Adrenal gland (tissue), 12 donors: ENCODE data around the gene FASN. TPM values are rescaled to one million over a fixed set of nuclear protein-coding genes. Genes with fewer than 3 reads are reported as not detected.
"Not testable (repeated sequence)": the region's sequence is repeated elsewhere in the genome, so short reads cannot be mapped to it uniquely, and the experiment has no call there.

Source experiments
- DNase-seq, 7 donors: peaks; one replicate each; pipeline ENCODE4 v3.0.0-alpha.2; 2019 to 2020
- H3K27ac ChIP-seq, 5 donors: fragments of 200-600 bp; sonication (generic) in 4 of 5; 1 replicate in 3 of 5; 2 replicates in 2 of 5; pipeline versions ENCODE4 v1.5.1 to v1.8.0; 2016 to 2020; ENCODE audit warnings: mild to moderate bottlenecking in 1 of 5
- H3K27me3 ChIP-seq: fragments of 200-600 bp; 2 replicates; pipeline ENCODE4 v1.8.0; 2021
- H3K36me3 ChIP-seq, 2 donors: fragments of 200-600 bp; replicated peaks in 1 of 2; 1 replicate in 1 of 2; 2 replicates in 1 of 2; pipeline versions ENCODE4 v1.5.1 to v1.8.0; 2018 to 2022
- H3K4me1 ChIP-seq, 2 donors: fragments of 200-600 bp; replicated peaks in 1 of 2; 1 replicate in 1 of 2; 2 replicates in 1 of 2; pipeline versions ENCODE4 v1.5.1 to v1.8.0; 2018 to 2021
- H3K4me3 ChIP-seq, 4 donors: fragments of 200-600 bp; sonication (generic) in 3 of 4; one replicate each; pipeline ENCODE4 v1.5.1; 2016 to 2018
- H3K9me3 ChIP-seq, 3 donors: fragments of 200-600 bp; sonication (generic) in 1 of 3; replicated peaks in 1 of 3; 1 replicate in 2 of 3; 2 replicates in 1 of 3; pipeline versions ENCODE4 v1.5.1 to v1.8.0; 2016 to 2021
- POLR2A ChIP-seq, 2 donors: fragments of 450-650 bp; IDR thresholded peaks; one replicate each; pipeline ENCODE4 v1.6.1; 2017; ENCODE audit warnings: antibody characterized with exemption in 2 of 2, mild to moderate bottlenecking in 2 of 2, moderate library complexity in 1 of 2
- WGBS, 4 donors: extraction: QIAGEN DNeasy Blood & Tissue Kit in 2 of 4; methylation state at CpG; one replicate each; pipeline versions ENCODE4 v1.1.5 to v1.1.7; 2013 to 2017; 5-methylcytosine and 5-hydroxymethylcytosine counted together
- intact Hi-C, 2 donors: fragments of 100-400 bp; cut with DNase I; formaldehyde crosslinking; loops; one replicate each; pipeline versions ENCODE4 v1.14.1 to v1.15.0; 2022 to 2023
- polyA plus RNA-seq, 3 donors: library from polyadenylated mRNA; stranded (reverse); fragments of 200-250 nt in 2 of 3; fragments of 350-450 nt in 1 of 3; fragmentation: Illumina TruSeq in 1 of 3; extraction: RNeasy Lipid Tissue Mini Kit (QIAGEN cat#74804) in 1 of 3; gene quantifications; one replicate each; pipeline ENCODE4 v1.2.3, GENCODE V29; 2013 to 2014
- total RNA-seq, 9 donors: library from RNA; depleted of rRNA in 4 of 9; stranded (reverse); fragments of >200 nt in 4 of 9; fragments of 120-200 nt in 1 of 9; fragmentation: NEBNext Ultra II Directional in 1 of 9; extraction: Animal tissue kit (Norgen Biotek cat#: 25700) in 1 of 9; gene quantifications; one replicate each; pipeline versions ENCODE4 v1.1.0 to v1.2.4, GENCODE V29; 2013 to 2023
- TF ChIP-seq, protein P1 (sequence below), 6 experiments: fragments of 450-650 bp in 4 of 6; fragments of 200-600 bp in 2 of 6; sonication (generic) in 1 of 6; IDR thresholded peaks; 1 replicate in 5 of 6; 2 replicates in 1 of 6; pipeline versions ENCODE4 v1.5.1 to v1.8.0; 2016 to 2021; ENCODE audit warnings: antibody characterized with exemption in 6 of 6, mild to moderate bottlenecking in 2 of 6, moderate library complexity in 1 of 6
- donor health status: healthy with polysubstance abuse.
- donor health status: Bipolar disorder and iron deficiency.
- donor health status: DM: yes; HTN: yes; CAD: no.
- donor health status: DM: no; HTN: no; CAD: no.
- donor health status: DM: no; HTN: no; CAD: no.
- donor health status: DM: yes; HTN: yes; CAD: no.

FASN gene
- total and polyA plus RNA-seq, 12 donors, result 18.9 to 276 (median 79.7) TPM

DNA sequence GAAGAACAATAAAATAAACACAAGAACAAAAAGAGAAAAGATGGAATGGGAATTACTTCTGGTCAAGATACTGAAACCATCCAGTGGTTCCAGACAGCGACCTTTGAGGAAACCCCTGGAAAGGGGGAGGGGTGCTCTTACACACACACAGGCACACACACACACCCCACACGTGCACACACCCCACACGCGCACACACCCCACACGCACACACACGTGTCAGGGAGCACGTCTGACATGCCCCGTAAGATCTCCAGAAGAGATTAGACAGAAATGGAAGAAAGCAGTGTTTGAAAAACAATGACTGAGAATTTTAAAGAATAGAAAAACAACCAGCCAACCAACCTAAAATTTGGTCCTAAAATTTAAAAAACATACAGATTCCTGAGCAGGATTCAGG, 45.3 kb upstream of the FASN start:
- Histone ChIP-seq H3K27ac (no peak overlapping the region), H3K4me1 (no peaks in the 10 kb centered on the region), H3K4me3 (no peak overlapping the region), H3K36me3 (no peaks in the 10 kb centered on the region), H3K27me3 (no peaks in the 10 kb centered on the region), H3K9me3 (no peaks in the 10 kb centered on the region)
- WGBS, 4 donors, result 84 to 94% (median 90%) methylated on average over 8 of the region's 8 CpGs
- TF ChIP-seq POLR2A (IDR thresholded peaks at IDR 0.05), result no peak
- TF ChIP-seq, protein P1, sequence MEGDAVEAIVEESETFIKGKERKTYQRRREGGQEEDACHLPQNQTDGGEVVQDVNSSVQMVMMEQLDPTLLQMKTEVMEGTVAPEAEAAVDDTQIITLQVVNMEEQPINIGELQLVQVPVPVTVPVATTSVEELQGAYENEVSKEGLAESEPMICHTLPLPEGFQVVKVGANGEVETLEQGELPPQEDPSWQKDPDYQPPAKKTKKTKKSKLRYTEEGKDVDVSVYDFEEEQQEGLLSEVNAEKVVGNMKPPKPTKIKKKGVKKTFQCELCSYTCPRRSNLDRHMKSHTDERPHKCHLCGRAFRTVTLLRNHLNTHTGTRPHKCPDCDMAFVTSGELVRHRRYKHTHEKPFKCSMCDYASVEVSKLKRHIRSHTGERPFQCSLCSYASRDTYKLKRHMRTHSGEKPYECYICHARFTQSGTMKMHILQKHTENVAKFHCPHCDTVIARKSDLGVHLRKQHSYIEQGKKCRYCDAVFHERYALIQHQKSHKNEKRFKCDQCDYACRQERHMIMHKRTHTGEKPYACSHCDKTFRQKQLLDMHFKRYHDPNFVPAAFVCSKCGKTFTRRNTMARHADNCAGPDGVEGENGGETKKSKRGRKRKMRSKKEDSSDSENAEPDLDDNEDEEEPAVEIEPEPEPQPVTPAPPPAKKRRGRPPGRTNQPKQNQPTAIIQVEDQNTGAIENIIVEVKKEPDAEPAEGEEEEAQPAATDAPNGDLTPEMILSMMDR (IDR thresholded peaks at IDR 0.05), result no peak
- DNase-seq, result no peak
- intact Hi-C loops, result no loop called here

DNA sequence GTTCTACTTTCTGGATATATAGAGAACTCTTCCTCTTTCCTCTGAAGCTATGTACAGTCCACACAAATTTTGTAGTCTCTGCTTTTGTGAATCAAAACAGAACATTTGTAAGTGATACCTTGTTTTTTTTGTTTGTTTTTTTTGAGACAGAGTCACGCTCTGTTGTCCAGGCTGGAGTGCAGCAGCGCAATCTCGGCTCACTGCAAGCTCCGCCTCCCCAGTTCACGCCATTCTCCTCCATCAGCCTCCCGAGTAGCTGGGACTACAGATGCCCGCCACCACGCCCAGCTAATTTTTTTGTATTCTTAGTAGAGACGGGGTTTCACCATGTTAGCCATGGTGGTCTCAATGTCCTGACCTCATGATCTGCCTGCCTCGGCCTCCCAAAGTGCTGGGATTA, 41.9 kb upstream of the FASN start:
- H3K4me1 ChIP-seq, H3K27me3 ChIP-seq, H3K9me3 ChIP-seq, H3K27ac ChIP-seq, H3K36me3 ChIP-seq, H3K4me3 ChIP-seq, intact Hi-C loops, DNase-seq: not testable (repeated sequence)
- 89 to 94% (median 92%) methylated on average over 10 of the region's 10 CpGs for WGBS, 4 donors

DNA sequence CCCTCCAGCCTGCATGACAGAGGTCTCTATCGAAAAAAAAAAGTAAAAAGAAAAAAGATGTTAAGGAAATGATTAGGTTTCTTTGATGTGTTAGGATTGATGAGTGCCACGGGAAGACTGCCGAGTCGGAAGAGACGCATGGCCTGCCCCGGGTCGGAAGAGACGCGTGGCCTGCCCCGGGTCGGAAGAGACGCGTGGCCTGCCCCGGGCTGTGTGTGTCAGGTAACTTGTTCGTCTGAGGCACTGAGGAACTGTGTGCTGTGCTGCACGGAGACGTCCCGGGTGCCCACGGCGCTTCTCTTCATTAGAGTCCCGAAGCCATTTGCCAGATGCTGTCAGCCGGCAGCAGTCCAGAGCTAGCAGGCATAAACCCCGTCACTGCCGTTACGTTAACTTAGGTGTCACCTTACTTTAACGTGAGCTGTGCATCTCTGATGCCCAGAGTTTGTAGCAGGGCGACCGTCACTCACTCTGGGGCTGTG, 40.5 kb upstream of the FASN start:
- TF ChIP-seq POLR2A (IDR thresholded peaks at IDR 0.05), result no peak
- TF ChIP-seq, protein P1 (IDR thresholded peaks at IDR 0.05), result no peak

DNA sequence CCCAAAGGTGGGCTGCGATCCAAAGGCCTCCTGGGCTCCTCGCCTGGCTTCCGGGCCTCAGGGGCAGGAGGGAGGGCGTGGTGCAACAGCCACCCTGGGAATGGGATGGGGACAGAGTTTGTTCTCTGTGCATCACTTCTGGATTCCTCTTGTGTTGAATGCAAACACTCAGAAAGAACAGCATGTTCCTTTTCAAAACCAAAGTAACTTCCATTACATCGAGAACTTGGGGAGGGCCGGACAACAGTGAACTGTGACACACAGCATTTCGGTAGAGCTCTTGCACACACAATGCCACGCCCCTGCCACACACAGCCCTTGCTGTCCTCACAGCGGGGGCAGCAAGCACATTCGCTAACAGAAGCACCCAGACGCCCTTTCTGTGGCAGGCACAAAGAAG, 36.1 kb upstream of the FASN start:
- Histone ChIP-seq H3K36me3 (no peaks in the 10 kb centered on the region), H3K27ac (peak overlapping the region in 3 of 5 donors; percentile 44 to 56 (median 53)), H3K4me1 (peaks cover 4 to 5% of the 10 kb centered on the region in 2 donors), H3K9me3 (no peaks in the 10 kb centered on the region), H3K4me3 (no peak overlapping the region), H3K27me3 (no peaks in the 10 kb centered on the region)
- intact Hi-C loops, result no loop called here
- 74 to 89% (median 86%) methylated on average over 11 of the region's 11 CpGs for WGBS, 4 donors
- TF ChIP-seq POLR2A (IDR thresholded peaks at IDR 0.05), result no peak
- TF ChIP-seq, protein P1 (IDR thresholded peaks at IDR 0.05), result no peak
- peak in 3 of 7 donors; percentile 17 to 67 (median 28) for DNase-seq

More for the DNA sequence above, 40.5 kb upstream of the FASN start:
- Histone ChIP-seq H3K9me3 (no peaks in the 10 kb centered on the region), H3K27ac (no peak overlapping the region), H3K36me3 (no peaks in the 10 kb centered on the region), H3K4me1 (no peaks in the 10 kb centered on the region), H3K4me3 (no peak overlapping the region), H3K27me3 (no peaks in the 10 kb centered on the region)
- no peak for DNase-seq
- WGBS, 4 donors, result 90 to 94% (median 93%) methylated on average over 28 of the region's 28 CpGs
- intact Hi-C loops, result no loop called here

DNA sequence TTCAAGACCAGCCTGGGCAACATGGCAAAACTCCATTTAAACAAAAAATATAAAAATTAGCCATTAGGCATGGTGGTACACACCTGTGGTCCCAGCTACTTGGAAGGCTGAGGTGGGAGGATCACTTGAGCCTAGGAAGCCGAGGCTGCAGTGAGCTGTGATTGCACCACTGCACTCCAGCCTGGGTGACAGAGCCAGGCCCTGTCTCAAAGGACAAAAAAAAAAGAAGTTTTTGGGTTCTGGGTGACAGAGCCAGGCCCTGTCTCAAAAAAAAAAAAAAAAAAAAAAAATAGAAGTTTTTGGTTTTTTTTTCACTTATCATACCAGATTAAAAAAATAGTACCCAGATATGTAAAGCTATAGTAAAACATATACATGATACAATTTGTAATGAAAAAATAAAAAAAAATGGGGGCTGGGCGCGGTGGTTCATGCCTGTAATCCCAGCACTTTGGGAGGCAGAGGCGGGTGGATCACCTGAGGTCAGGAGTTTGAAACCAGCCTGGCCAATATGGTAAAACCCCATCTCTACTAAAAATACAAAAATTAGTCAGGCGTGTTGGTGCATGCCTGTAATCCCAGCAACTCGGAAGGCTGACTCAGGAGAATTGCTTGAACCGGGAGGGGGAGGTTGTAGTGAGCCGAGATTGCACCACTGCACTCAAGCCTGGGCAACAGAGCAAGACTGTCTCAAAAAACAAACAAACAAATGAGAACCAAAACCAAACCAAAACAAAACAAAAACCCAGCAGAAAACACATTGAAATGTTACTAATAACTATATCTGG, 35.3 kb upstream of the FASN start:
- DNase-seq, result peak in 6 of 7 donors; percentile 51 to 79 (median 62)
- H3K27ac ChIP-seq, result peak overlapping the region in 4 of 5 donors; percentile 32 to 56 (median 49)
- intact Hi-C loops, result not testable (repeated sequence)

More for the DNA sequence above, 35.3 kb upstream of the FASN start:
- H3K9me3 ChIP-seq, H3K36me3 ChIP-seq, H3K4me3 ChIP-seq, H3K27me3 ChIP-seq, H3K4me1 ChIP-seq: not testable (repeated sequence)
- 58 to 76% (median 70%) methylated on average over 8 of the region's 8 CpGs for WGBS, 4 donors
